PC-9 (cell line): ENCODE measurements around the gene ROPN1. TPM values are rescaled to one million over a fixed set of nuclear protein-coding genes. Genes with fewer than 3 reads are reported as not detected.

Experiments
- BruUV-seq: library from RNA; stranded (reverse); fragments of 400-500 nt; replicated peaks from 2 replicates; lab custom pipeline; 2021; lab: Mats Ljungman, UMichigan
- CTCF ChIA-PET: fragments of 300-600 bp; sonication (Branson Sonifier 250); formaldehyde crosslinking; loops from one replicate; lab custom pipeline; 2022; ENCODE audit warnings: antibody characterized with exemption; lab: Charles Lee
- POLR2A ChIA-PET: fragments of 300-600 bp; sonication (Branson Sonifier 250); formaldehyde crosslinking; loops from one replicate; lab custom pipeline; 2022; ENCODE audit warnings: antibody characterized with exemption; ENCODE audit not compliant: unreplicated experiment; lab: Charles Lee
- DNase-seq, 2 experiments: peaks; one replicate each; pipeline versions ENCODE4 v3.0.0 to v3.0.0-alpha.2; 2015 to 2022; ENCODE audit warnings: mixed read lengths in 1 of 2
- H2AFZ ChIP-seq: fragments of 200-600 bp; sonication (generic); 2 replicates; pipeline ENCODE4 v1.8.1; 2017; ENCODE audit warnings: antibody characterized with exemption
- H3F3A ChIP-seq: fragments of 200-600 bp; sonication (generic); 2 replicates; pipeline ENCODE4 v1.8.1; 2017; ENCODE audit warnings: antibody characterized with exemption, mild to moderate bottlenecking, low read depth; ENCODE audit not compliant: insufficient read depth
- H3K27ac ChIP-seq: fragments of 200-600 bp; sonication (generic); 2 replicates; pipeline ENCODE4 v1.6.1; 2016; ENCODE audit warnings: mixed run types
- H3K27me3 ChIP-seq: fragments of 200-600 bp; sonication (generic); 2 replicates; pipeline ENCODE4 v1.6.1; 2016; ENCODE audit warnings: low read depth, mixed run types; ENCODE audit not compliant: insufficient read depth
- H3K36me3 ChIP-seq: fragments of 200-600 bp; sonication (generic); 2 replicates; pipeline ENCODE4 v1.6.1; 2016; ENCODE audit warnings: low read depth, mixed run types
- H3K4me1 ChIP-seq: fragments of 200-600 bp; sonication (generic); replicated peaks from 2 replicates; pipeline ENCODE4 v1.6.1; 2016; ENCODE audit warnings: mixed run types; ENCODE audit not compliant: insufficient read depth
- H3K4me2 ChIP-seq: fragments of 200-600 bp; sonication (generic); 2 replicates; pipeline ENCODE4 v1.6.1; 2017; ENCODE audit warnings: mixed run types
- H3K4me3 ChIP-seq: fragments of 200-600 bp; sonication (generic); 2 replicates; pipeline ENCODE4 v1.6.1; 2016; ENCODE audit warnings: mixed run types
- H3K79me2 ChIP-seq: fragments of 200-600 bp; sonication (generic); 2 replicates; pipeline ENCODE4 v1.6.1; 2017; ENCODE audit warnings: low read depth, mixed run types
- H3K9me2 ChIP-seq: fragments of 200-600 bp; sonication (generic); 2 replicates; pipeline ENCODE4 v1.8.1; 2017; ENCODE audit warnings: mild to moderate bottlenecking; ENCODE audit not compliant: insufficient read depth
- H3K9me3 ChIP-seq: fragments of 200-600 bp; sonication (generic); 2 replicates; pipeline ENCODE4 v1.8.1; 2016; ENCODE audit warnings: low read depth; ENCODE audit not compliant: insufficient read depth
- H4K20me1 ChIP-seq: fragments of 200-600 bp; sonication (generic); 2 replicates; pipeline ENCODE4 v1.8.1; 2017; ENCODE audit not compliant: insufficient read depth
- EZH2 ChIP-seq: fragments of 200-600 bp; sonication (generic); IDR thresholded peaks from 2 replicates; pipeline ENCODE4 v1.8.0; 2017; ENCODE audit warnings: antibody characterized with exemption, low read depth
- intact Hi-C: fragments of 100-400 bp; cut with micrococcal nuclease; formaldehyde crosslinking; loops from one replicate; pipeline ENCODE4 v1.10.0; 2022; ENCODE audit not compliant: unreplicated experiment
- total RNA-seq: library from RNA; stranded (reverse); gene quantifications from 2 replicates; pipeline ENCODE4 v1.2.3, GENCODE V29; 2021
- TF ChIP-seq, protein P1 (sequence below): fragments of 200-600 bp; sonication (generic); conservative IDR thresholded peaks from 2 replicates; pipeline ENCODE4 v1.6.1; 2017; ENCODE audit warnings: mixed run types, antibody characterized with exemption, mild to moderate bottlenecking, moderate library complexity

Gene ROPN1
- total RNA-seq, 1 experiment from 2014 or later, result not detected

DNA sequence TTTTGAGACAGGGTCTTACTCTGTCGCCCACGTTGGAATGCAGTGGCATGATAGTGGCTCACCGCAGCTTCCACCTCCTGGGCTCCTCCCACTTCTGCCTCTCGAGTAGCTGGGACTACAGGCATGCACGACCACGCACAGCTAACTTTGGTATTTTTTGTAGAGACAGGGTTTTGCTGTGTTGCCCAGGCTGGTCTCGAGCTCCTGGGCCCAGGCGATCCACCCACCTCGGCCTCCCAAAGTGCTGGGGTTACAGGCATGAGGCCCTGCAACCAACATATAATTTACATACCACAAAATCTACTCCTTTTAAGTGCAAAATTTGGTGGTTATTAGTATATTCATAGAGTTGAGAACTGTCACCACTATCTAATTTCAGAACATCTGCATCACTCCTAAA lies 62.6 kb downstream of the ROPN1 start:
- DNase-seq, result no peak
- Histone ChIP-seq H3K4me1 (no peaks in the 10 kb centered on the region), H3K36me3 (peaks cover 13% of the 10 kb centered on the region), H3K27ac (no peak overlapping the region), H3K27me3 (no peaks in the 10 kb centered on the region), H3F3A (no peaks in the 10 kb centered on the region), H3K9me3 (no peaks in the 10 kb centered on the region), H3K4me3 (no peak overlapping the region), H3K9me2 (no peaks in the 10 kb centered on the region), H3K79me2 (no peaks in the 10 kb centered on the region), H3K4me2 (no peak overlapping the region), H2AFZ (no peak overlapping the region), H4K20me1 (no peaks in the 10 kb centered on the region; the same call in 1 of the 2 replicates)
- TF ChIP-seq, protein P1, sequence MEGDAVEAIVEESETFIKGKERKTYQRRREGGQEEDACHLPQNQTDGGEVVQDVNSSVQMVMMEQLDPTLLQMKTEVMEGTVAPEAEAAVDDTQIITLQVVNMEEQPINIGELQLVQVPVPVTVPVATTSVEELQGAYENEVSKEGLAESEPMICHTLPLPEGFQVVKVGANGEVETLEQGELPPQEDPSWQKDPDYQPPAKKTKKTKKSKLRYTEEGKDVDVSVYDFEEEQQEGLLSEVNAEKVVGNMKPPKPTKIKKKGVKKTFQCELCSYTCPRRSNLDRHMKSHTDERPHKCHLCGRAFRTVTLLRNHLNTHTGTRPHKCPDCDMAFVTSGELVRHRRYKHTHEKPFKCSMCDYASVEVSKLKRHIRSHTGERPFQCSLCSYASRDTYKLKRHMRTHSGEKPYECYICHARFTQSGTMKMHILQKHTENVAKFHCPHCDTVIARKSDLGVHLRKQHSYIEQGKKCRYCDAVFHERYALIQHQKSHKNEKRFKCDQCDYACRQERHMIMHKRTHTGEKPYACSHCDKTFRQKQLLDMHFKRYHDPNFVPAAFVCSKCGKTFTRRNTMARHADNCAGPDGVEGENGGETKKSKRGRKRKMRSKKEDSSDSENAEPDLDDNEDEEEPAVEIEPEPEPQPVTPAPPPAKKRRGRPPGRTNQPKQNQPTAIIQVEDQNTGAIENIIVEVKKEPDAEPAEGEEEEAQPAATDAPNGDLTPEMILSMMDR, result no peak
- no peak for TF ChIP-seq EZH2
- ChIA-PET POLR2A (no interaction called here), CTCF (no interaction called here)
- BruUV-seq, result no TSS peak
- intact Hi-C loops, result no loop called here

GRCh38 chr3:123926396-123926795 lies 65.5 kb downstream of the ROPN1 start:
- POLR2A ChIA-PET, result no interaction called here

GRCh38 chr3:123920868-123921267 lies 71.1 kb downstream of the ROPN1 start:
- H4K20me1 ChIP-seq, result no peaks in the 10 kb centered on the region
- intact Hi-C loops, result no loop called here

More at GRCh38 chr3:123926396-123926795, 65.5 kb downstream of the ROPN1 start:
- H3K4me1 ChIP-seq, result no peaks in the 10 kb centered on the region
- H3K4me2 ChIP-seq, result no peak overlapping the region
- H3F3A ChIP-seq, result no peaks in the 10 kb centered on the region
- H3K27ac ChIP-seq, result no peak overlapping the region
- CTCF ChIA-PET, result no interaction called here
- intact Hi-C loops, result no loop called here
- H2AFZ ChIP-seq, result no peak overlapping the region
- DNase-seq, result no peak
- no peaks in the 10 kb centered on the region for H3K9me2 ChIP-seq
- BruUV-seq, result no TSS peak
- no peak overlapping the region for H3K4me3 ChIP-seq
- H3K36me3 ChIP-seq, result no peaks in the 10 kb centered on the region; the same call in 1 of the 2 replicates
- TF ChIP-seq EZH2, result no peak
- TF ChIP-seq, protein P1, result no peak
- H4K20me1 ChIP-seq, result no peaks in the 10 kb centered on the region; the same call in 1 of the 2 replicates
- no peaks in the 10 kb centered on the region for H3K79me2 ChIP-seq
- no peaks in the 10 kb centered on the region for H3K27me3 ChIP-seq
- no peaks in the 10 kb centered on the region for H3K9me3 ChIP-seq

More at GRCh38 chr3:123920868-123921267, 71.1 kb downstream of the ROPN1 start:
- no peak for TF ChIP-seq EZH2
- TF ChIP-seq, protein P1, result no peak
- H3K27ac ChIP-seq, result no peak overlapping the region
- H3K27me3 ChIP-seq, result no peaks in the 10 kb centered on the region
- H3K9me3 ChIP-seq, result peaks cover 12% of the 10 kb centered on the region; the same call in 1 of the 2 replicates
- POLR2A ChIA-PET, result interaction anchor here (0.6 kb wide), 1 partner anchor 464 kb away, joined by 4 read pairs; no protein-coding TSS in a partner anchor
- CTCF ChIA-PET, result no interaction called here
- H3K4me3 ChIP-seq, result no peak overlapping the region
- DNase-seq, result no peak
- peaks cover 9% of the 10 kb centered on the region; the same call in 1 of the 2 replicates for H3K36me3 ChIP-seq
- H3F3A ChIP-seq, result no peaks in the 10 kb centered on the region
- H3K9me2 ChIP-seq, result no peaks in the 10 kb centered on the region
- H2AFZ ChIP-seq, result no peak overlapping the region
- BruUV-seq, result no TSS peak
- H3K79me2 ChIP-seq, result no peaks in the 10 kb centered on the region
- H3K4me2 ChIP-seq, result no peak overlapping the region
- H3K4me1 ChIP-seq, result no peaks in the 10 kb centered on the region
